Vagina (tissue), 2 donors: ENCODE results near the gene KCNN1. TPM values are rescaled to one million over a fixed set of nuclear protein-coding genes. Genes with fewer than 3 reads are reported as not detected.

Experiments
- DNase-seq, 2 donors: peaks; one replicate each; pipeline ENCODE4 v3.0.0-alpha.2; 2017; ENCODE audit errors: extremely low spot score in 2 of 2
- H3K27ac ChIP-seq: fragments of 200-600 bp; sonication (generic); one replicate; pipeline ENCODE4 v1.5.1; 2019
- H3K27me3 ChIP-seq: fragments of 200-600 bp; sonication (generic); one replicate; pipeline ENCODE4 v1.5.1; 2019
- H3K36me3 ChIP-seq, 2 donors: fragments of 200-600 bp; sonication (generic); one replicate each; pipeline ENCODE4 v1.5.1; 2017 to 2019
- H3K4me1 ChIP-seq: fragments of 200-600 bp; sonication (generic); one replicate; pipeline ENCODE4 v1.5.1; 2019
- H3K4me3 ChIP-seq, 2 donors: fragments of 200-600 bp; sonication (generic); 1 replicate in 1 of 2; 2 replicates in 1 of 2; pipeline ENCODE4 v1.5.1; 2016 to 2019
- H3K9me3 ChIP-seq: fragments of 200-600 bp; sonication (generic); one replicate; pipeline ENCODE4 v1.5.1; 2019
- CTCF ChIP-seq, 3 experiments: fragments of 450-650 bp in 2 of 3; fragments of 200-600 bp in 1 of 3; sonication (generic) in 1 of 3; IDR thresholded peaks; one replicate each; pipeline ENCODE4 v1.5.1; 2017 to 2019; ENCODE audit warnings: antibody characterized with exemption in 3 of 3, mild to moderate bottlenecking in 2 of 3, moderate library complexity in 2 of 3
- POLR2A ChIP-seq, 2 donors: fragments of 450-650 bp; IDR thresholded peaks; one replicate each; pipeline ENCODE4 v1.6.1; 2017; ENCODE audit warnings: antibody characterized with exemption in 2 of 2, mild to moderate bottlenecking in 2 of 2, moderate library complexity in 2 of 2
- POLR2AphosphoS5 ChIP-seq, 2 donors: sonication (generic); formaldehyde crosslinking; IDR thresholded peaks; one replicate each; pipeline ENCODE4 v1.9.0; 2017; ENCODE audit warnings: antibody characterized with exemption in 2 of 2, mild to moderate bottlenecking in 2 of 2, low read depth in 1 of 2; ENCODE audit not compliant: insufficient read depth in 1 of 2
- intact Hi-C: fragments of 100-400 bp; cut with DNase I; formaldehyde crosslinking; loops from one replicate; pipeline ENCODE4 v1.15.1; 2023
- total RNA-seq: library from RNA; depleted of rRNA; stranded (reverse); fragments of >200 nt; gene quantifications from one replicate; pipeline ENCODE4 v1.2.3, GENCODE V29; 2016

The KCNN1 gene
- total RNA-seq, 1 donor from 2014 or later: 1.5 TPM

- H3K27me3 ChIP-seq: no peaks in the 10 kb centered on the region
- no peak overlapping the region for H3K27ac ChIP-seq
- no peaks in the 10 kb centered on the region for H3K36me3 ChIP-seq
- no peak overlapping the region for H3K4me3 ChIP-seq
- peaks cover 19% of the 10 kb centered on the region for H3K4me1 ChIP-seq
- intact Hi-C loops: no loop called here
- no peak for TF ChIP-seq CTCF (IDR thresholded peaks at IDR 0.05)
- H3K9me3 ChIP-seq: no peaks in the 10 kb centered on the region
- DNase-seq: no peak
Measured at GRCh38 chr19:17929056-17929455, 37.9 kb upstream of the KCNN1 start.

GRCh38 chr19:17931532-17932191 is 35.2 kb upstream of the KCNN1 start:
- H3K4me3 ChIP-seq: peak overlapping the region; percentile 68 to 91
- intact Hi-C loops: loop anchor here (5.0 kb wide), 1 partner anchor 69 kb away; no protein-coding TSS in a partner anchor
- no peak for TF ChIP-seq POLR2A (IDR thresholded peaks at IDR 0.05)
- TF ChIP-seq POLR2AphosphoS5 (IDR thresholded peaks at IDR 0.05; ENCODE audit: insufficient read depth in 1 of 2, low read depth in 1 of 2): no peak
- no peak for TF ChIP-seq CTCF (IDR thresholded peaks at IDR 0.05)
- H3K27me3 ChIP-seq: no peaks in the 10 kb centered on the region
- no peaks in the 10 kb centered on the region for H3K9me3 ChIP-seq
- H3K27ac ChIP-seq: no peak overlapping the region
- H3K36me3 ChIP-seq: no peaks in the 10 kb centered on the region
- DNase-seq: no peak
- peaks cover 25% of the 10 kb centered on the region for H3K4me1 ChIP-seq

GRCh38 chr19:17932485-17933338 is 34.2 kb upstream of the KCNN1 start, which contains the start of gene CCDC124:
TSS of gene CCDC124 (plus strand) at chr19:17933015. CDS start at chr19:17936421, 3,406 bp downstream.
- H3K27ac ChIP-seq: peak within 1 kb of the TSS; percentile 87
- H3K4me1 ChIP-seq: peaks cover 25% of the 10 kb centered on the region
- TF ChIP-seq POLR2AphosphoS5 (IDR thresholded peaks at IDR 0.05; ENCODE audit: insufficient read depth in 1 of 2, low read depth in 1 of 2) (peak; percentile 97 to 98), POLR2A (IDR thresholded peaks at IDR 0.05) (peak in 1 of 2 donors; percentile 74), CTCF (IDR thresholded peaks at IDR 0.05) (peak; percentile 6 to 48 (median 46))
- no peaks in the 10 kb centered on the region for H3K9me3 ChIP-seq
- H3K27me3 ChIP-seq: no peaks in the 10 kb centered on the region
- DNase-seq: no peak
- intact Hi-C loops: loop anchor here (5.0 kb wide), 1 partner anchor 70 kb away; no protein-coding TSS in a partner anchor
- H3K36me3 ChIP-seq: no peaks in the 10 kb centered on the region
- H3K4me3 ChIP-seq: peak within 1 kb of the TSS; percentile 68 to 91

- no peaks in the 10 kb centered on the region for H3K36me3 ChIP-seq
- intact Hi-C loops: loop anchor here (5.0 kb wide), 1 partner anchor 71 kb away; no protein-coding TSS in a partner anchor
- no peak for TF ChIP-seq CTCF (IDR thresholded peaks at IDR 0.05)
- no peak for TF ChIP-seq POLR2A (IDR thresholded peaks at IDR 0.05)
- TF ChIP-seq POLR2AphosphoS5 (IDR thresholded peaks at IDR 0.05; ENCODE audit: insufficient read depth in 1 of 2, low read depth in 1 of 2): peak in 1 of 2 donors; percentile 60
- H3K27ac ChIP-seq: peak overlapping the region; percentile 87
- H3K9me3 ChIP-seq: no peaks in the 10 kb centered on the region
- H3K27me3 ChIP-seq: no peaks in the 10 kb centered on the region
- no peak for DNase-seq
- peak overlapping the region; percentile 68 to 91 for H3K4me3 ChIP-seq
- H3K4me1 ChIP-seq: peaks cover 25% of the 10 kb centered on the region
Measured at GRCh38 chr19:17933414-17934129, 33.3 kb upstream of the KCNN1 start.
